Fibroblast of skin of abdomen (primary cell): ENCODE results near the gene VSIG2.

Experiments used
- DNase-seq: peaks from one replicate; pipeline ENCODE4 v3.0.0-alpha.2; 2013

The VSIG2 gene

GRCh38 chr11:124763156-124763947, 11.3 kb upstream of the VSIG2 start:
- DNase-seq: peak; percentile 50

DNA sequence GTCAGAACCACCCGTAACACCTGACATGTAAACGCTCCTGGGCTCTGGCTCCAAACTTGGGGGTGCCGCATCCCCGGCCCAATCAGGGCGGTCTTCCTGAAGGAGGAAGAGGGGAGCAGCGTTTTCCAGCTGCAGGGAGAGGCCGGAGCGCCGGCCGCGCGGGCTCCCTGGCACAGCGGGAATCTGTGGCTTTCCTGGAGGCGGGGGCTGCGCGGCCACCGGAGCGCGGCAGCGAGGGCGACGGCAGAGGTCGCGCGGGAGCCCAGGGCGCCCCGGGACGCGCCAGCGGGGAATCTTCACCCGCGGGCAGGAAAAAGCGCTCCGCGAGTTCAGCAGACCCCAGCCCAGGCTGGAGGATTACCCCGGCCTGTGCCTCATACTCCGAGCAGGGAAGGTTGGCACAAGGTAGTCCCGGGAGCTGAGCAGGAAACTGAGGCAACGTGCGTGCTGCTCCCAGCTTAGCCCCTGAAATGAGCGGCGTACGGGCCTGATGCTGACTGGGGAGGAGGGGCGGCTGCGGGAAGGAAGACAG, 10.6 kb upstream of the VSIG2 start:
- DNase-seq: no peak

GRCh38 chr11:124762105-124762623, 10.1 kb upstream of the VSIG2 start, which contains the start of gene ESAM:
ESAM (minus strand) TSS chr11:124762290; CDS start chr11:124762154, 136 bp downstream.
- no peak for DNase-seq

GRCh38 chr11:124761301-124762104, 9.4 kb upstream of the VSIG2 start:
- DNase-seq: no peak

DNA sequence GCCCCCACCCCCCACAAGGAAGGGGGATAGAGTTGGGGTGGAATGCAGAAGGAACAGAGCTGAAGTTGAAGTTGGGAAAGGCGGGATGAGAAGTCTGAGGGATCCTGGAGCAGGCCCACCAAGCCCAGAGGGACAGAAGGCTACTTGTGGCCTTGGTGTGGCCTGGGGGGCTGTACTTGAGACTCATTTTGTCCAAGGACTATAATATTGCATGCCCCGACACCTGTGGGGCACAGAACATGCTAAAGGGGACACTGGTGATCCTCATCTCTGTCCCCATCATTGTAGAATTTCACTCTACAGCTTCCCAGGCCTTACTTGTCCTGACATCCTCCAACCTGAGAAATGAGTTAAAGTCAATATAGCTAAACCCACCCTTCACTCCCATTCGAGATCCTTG, 8.8 kb upstream of the VSIG2 start:
- no peak for DNase-seq

DNA sequence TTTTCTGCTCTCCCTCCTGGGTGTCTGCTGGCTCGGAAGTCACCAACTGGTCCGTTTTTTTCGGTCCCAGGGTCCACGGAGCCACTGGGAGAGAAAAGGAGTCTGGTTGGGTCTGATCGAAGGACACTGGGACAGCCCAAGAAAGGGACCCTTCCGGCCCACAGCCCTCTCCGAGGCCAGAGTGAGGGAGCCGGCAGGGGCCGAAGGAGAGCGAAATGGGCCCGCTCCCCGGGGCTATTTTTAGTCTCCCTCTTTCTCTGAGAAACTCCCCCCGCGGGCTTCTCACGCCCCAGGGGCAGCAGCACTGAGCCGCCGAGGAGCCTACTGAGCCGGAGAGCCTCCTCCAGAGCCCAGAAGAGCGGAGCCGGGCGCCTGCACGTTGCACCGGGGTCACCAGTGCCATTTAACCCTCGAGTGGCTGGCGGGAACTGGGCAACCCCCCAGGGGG, 8.2 kb upstream of the VSIG2 start:
- DNase-seq: no peak

- no peak for DNase-seq
Measured at GRCh38 chr11:124759266-124760204, 7.5 kb upstream of the VSIG2 start.

DNA sequence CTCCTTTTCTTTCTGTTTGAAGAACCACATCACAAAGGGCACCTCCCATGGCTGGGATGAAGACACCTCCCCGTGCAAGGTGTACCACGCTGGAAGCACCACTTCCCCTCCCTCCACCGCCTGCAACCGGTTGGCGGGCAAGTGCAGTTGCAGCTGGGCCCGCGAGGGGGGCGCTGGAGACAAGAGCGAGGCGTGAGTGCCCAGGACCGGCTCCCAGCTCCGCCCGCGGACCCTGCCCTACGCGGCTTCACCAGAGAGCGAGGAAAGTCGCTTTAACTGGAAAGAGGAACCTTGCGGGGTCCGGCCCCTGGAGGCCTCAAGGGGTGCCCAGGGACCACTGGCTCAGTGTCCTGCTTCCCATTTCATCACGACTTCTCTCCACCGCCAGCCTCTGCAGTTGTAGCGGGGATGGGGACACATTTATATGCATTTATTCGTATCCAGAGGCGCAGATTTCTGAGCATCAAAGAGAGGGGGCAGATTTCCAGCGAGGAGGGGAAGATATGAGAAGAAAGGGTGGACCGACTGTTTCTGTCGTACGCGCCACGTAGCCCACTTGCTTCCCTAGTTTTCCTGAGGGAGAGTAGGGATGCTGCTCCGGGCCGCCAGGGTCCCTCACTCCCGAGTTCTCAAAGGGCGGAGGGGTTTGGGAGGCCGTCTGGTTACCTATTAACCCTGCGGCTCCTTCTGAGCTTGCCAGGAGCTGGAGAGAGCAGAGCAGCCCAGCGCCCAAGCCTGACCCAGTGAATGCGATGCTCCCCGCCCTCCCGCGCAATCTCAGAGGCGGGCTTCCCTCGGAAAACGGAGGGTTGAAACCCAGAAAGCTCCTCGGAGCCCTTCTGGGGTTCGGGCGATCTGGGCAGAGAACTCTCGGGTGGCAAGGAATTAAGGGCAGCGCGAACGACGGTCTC, 6.6 kb upstream of the VSIG2 start:
- DNase-seq: peak; percentile 48

DNA sequence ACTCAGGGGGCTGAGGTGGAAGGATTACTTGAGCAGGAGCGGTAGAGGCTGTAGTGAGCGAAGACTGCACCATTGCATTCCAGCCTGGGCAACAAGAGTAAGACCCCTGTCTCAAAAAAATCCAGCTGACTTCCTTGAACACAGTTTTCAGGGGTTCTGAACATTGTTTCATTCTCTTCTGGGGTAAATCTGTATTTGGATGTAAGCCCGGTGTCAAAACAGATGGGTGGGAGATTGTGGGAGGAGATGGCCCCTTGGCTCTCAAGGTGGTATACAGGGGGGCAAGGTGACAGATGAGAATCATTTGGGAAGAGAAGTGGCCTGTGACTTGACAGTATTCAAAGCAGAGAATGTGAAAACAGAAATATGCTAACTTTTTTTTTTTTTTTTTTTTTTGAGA, 5.3 kb upstream of the VSIG2 start:
- no peak for DNase-seq

DNA sequence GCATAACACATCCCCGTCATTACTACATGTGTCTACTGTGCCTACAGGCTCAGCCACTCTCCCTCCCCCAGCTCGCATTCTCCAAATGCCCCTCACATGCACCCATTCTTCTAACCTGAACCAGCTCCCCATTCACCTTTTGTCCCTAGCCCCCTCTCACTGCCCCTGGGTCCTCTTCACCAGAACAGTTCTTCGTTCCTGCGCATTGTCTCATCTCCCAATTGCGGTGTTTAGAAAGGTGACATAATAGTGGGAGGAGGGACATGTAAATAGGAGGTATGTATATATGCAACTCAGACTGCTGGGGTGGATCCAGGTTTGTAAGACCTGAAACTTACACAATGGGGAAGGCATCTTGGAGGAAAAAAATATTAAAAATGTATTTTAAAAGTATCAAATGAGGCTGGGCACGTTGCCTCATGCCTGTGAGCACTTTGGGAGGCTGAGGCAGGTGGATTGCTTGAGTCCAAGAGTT, 4.7 kb upstream of the VSIG2 start:
- DNase-seq: no peak

GRCh38 chr11:124756033-124756752, 4.1 kb upstream of the VSIG2 start:
- DNase-seq: no peak

- no peak for DNase-seq
Measured at GRCh38 chr11:124754710-124755109, 2.7 kb upstream of the VSIG2 start.

DNA sequence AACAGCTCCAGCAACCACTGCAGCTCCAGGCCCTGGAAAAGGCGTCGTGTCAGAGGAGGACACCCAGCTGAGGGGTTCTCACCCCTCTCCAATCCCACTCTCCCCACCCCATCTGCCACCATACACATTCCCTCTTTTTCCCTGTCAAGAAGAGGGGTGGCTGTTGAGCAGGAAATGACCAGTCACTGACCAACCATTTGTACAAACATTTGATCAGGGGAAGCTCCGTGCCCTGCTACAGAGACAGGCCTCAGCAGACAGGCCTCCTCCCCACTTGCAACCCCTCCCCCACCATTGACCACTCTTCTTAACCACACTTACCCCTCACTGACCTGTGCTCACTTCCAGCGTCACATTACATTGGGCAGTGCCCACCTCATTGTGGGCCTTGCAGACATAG, 2.3 kb upstream of the VSIG2 start:
- no peak for DNase-seq

DNA sequence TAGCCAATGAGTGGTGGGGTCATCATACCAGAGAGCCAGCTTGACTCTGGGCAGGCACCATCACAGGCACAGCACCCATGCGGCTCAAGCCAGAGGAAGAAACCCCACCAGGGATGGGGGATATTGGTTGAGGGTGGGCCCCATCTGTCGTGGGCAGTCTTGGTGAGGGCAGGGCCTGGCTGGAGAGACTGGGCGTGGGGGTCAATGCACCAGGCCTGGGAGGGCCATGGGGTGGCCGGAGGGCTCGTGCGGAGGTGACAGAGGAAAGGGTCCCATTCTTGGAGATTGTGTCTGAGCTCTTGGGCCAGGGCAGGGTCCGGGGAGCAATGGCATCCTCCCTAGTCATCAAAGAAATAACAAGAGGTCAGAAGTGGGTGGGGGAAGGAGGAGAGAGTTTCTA, 1.6 kb upstream of the VSIG2 start:
- no peak for DNase-seq

GRCh38 chr11:124753205-124753604, 1.1 kb upstream of the VSIG2 start:
- DNase-seq: no peak

DNA sequence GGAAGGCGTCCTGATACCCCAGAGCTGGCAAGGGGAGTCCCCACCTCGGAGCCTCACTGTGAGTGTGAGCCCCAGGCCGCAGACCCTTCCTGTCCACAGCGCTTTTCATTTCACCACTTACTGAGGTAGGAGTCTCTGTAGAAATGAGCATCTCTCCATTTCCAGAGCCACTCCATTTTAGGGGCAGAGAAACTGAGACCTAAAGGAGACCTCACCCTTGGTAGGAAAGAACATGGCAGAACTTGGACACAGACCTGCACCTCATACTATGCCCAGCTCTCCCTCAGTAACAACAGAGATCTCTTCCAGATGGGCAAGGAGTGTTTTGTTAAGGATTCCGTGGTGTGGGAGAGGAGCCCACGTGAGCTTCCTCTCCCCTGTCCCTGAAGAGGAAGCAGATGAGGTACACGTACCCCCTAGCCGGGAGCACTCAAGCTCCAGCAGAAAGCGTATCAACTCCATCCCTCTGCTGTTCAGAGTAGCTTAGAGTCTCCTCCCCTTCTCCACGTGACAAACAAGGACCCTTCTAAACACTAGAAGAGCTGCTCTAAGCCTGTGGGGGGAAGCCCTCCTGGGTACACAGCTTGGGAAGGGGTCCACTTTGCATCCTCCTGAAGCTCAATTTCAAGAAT, 532 bp upstream of the VSIG2 start:
- no peak for DNase-seq

- DNase-seq: no peak
Measured at GRCh38 chr11:124751391-124751740, 689 bp downstream of the VSIG2 start.

DNA sequence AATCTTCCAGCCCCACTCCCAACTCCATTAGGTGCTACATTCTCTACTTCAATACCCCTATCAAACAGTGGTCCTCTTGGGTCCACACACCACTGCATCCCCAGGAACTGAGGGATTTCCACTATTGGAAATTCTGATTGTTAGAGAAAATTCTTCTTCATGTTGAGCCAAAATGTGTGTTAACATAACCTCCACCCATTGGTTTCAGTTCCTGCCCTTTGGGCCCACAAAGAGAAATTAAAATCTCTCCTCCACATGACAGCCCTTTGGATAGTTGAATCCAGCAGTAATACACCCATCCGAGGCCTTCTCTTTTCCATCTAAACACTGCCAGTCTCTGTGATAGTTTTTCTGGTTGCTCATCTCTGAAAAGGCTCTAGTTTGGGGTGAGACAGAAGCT, 2.1 kb downstream of the VSIG2 start:
- no peak for DNase-seq

GRCh38 chr11:124748481-124749343, 3.3 kb downstream of the VSIG2 start:
- no peak for DNase-seq
